Measurements from ENCODE around the gene TRIP10.
"Not testable (repeated sequence)": the region's sequence is repeated elsewhere in the genome, so short reads cannot be mapped to it uniquely, and the experiment has no call there.

Gene TRIP10, protein sequence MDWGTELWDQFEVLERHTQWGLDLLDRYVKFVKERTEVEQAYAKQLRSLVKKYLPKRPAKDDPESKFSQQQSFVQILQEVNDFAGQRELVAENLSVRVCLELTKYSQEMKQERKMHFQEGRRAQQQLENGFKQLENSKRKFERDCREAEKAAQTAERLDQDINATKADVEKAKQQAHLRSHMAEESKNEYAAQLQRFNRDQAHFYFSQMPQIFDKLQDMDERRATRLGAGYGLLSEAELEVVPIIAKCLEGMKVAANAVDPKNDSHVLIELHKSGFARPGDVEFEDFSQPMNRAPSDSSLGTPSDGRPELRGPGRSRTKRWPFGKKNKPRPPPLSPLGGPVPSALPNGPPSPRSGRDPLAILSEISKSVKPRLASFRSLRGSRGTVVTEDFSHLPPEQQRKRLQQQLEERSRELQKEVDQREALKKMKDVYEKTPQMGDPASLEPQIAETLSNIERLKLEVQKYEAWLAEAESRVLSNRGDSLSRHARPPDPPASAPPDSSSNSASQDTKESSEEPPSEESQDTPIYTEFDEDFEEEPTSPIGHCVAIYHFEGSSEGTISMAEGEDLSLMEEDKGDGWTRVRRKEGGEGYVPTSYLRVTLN

DNA sequence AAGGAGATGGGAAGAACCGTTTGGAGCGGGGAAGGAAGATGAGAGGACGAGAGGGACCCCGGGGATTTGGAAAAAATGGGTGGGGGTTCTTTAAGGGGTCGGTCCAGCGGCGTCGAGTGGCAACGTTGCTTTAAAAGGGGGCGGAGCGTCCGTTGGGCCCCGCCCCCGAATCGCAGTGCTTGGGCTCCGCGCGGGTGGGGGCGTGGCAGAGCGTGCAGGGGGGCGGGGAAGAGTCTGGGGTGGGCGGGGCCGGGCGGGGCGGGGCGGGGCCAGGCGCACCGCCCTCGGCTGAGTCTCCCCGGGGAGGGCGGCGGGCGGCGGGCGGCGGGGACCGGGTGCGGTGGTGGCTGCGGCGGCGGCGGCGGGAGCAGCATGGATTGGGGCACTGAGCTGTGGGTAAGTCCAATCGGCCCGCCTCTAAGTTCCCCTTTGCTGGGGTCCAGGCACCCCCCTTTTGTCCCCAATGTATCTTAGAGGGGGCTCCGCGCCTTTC lies at the start of gene TRIP10:
TRIP10 (plus strand) TSS at position 291 of the 493 bp plus-strand sequence; CDS start at position 373, 82 bp downstream.
- DNase-seq = peak; percentile 82

DNA sequence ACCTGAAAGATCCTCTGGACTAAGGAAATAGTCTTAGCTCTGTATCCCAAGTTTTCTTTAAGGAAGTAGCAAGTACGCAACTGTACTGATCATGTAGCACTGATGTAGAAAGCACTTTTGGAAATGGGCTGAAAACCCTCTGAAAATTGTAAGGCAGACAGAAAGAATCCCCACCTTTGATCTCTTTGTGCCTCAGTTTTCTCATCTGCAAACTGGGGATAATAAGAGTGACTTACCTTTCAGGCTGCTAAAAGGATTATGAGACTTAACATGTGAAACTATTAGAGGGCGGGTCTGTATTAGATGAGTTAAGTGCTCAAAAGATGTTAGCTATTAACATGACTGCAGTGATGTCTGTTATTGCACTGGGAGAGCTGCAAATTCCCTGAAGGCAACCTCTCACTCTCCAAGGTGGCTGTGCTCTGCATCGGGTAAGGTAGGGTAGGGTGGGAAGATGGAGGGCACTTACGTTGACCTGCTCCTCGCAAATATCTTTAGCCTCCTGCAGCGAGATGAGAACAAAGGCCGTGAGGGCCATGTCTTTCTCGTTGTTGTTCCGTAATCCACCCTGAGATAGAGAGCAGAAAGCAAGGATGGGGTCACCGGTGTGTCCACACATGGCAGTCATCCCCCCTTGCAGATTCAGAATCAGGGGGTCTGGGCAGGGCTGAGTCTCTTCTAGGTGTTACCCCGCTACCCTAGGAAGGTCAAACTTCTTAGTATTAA lies 49.2 kb upstream of the TRIP10 start:
- DNase-seq = no peak

GRCh38 chr19:6691342-6691741 lies 48.1 kb upstream of the TRIP10 start:
- DNase-seq = no peak

GRCh38 chr19:6692027-6692426 lies 47.5 kb upstream of the TRIP10 start:
- no peak for DNase-seq

- no peak for DNase-seq
Measured at GRCh38 chr19:6693056-6693471, 46.4 kb upstream of the TRIP10 start.

- DNase-seq = peak; percentile 32
Measured at GRCh38 chr19:6693681-6694080, 45.8 kb upstream of the TRIP10 start.

DNA sequence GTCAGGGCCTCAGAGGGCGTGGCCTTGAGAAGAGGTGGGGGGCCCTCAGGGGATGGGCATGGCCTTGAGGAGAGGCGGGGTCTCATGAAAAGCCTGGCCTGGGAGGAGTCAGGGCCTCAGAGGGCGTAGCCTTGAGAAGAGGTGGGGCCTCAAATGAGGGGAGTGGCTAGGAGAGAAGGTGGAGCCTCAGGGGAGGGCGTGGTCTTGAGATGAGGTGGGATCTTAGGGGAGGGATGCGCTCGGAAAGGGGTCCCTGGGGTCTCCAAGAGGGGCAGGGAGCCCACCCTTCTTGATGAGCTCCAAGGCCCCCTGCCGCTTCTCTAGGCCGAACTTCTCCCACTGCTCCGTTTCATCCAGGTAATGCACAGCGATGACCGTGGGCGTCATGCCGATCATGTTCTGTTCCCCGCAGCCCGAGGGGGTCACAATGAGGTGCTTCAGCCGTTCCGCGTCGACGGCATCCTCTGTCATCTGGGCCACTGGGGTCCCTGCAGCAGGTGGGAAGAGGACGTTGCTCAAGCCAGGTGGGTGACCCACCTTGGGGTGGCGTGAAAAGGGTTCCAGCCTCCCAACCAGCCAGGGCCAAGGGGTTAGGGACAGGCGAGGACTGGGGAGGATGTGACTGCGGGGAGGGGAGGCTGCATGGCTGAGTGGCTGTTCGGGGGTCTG lies 45.2 kb upstream of the TRIP10 start:
- DNase-seq = peak; percentile 28

- no peak for DNase-seq
Measured at GRCh38 chr19:6696239-6696820, 43.1 kb upstream of the TRIP10 start.

DNA sequence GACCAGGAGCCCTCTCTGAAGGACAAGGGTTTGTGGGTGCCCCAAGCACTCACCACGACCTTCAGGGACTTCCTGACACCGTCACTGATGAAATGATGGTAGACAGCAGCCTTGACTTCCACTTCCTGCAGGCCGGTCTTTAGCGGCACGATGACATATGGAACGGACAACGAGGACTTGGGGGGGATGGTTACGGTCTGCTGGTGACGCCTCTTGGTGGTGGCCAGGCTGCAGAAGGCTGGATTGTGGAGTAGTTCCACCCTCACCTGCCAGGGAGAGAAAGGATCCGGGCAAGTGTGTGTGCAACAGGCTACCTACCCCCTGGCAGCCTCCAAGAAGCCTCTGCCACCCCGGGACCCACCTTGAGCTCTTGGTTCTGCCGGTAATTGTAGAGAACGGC lies 42.2 kb upstream of the TRIP10 start:
- no peak for DNase-seq

DNA sequence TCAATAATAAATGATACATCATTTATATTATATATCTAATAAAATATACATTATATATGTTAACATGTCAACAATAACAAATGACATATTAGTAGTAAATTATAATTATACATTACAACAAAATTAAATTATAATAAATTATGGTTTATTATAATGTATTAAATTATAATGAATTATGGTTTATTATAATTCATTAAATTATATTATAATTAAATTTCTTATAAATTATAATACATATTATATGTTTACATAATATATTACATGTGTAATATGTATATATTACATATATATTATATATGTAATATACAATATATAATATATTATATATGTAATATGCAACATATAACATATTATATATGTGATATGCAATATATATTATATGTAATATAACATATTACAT lies 39.5 kb upstream of the TRIP10 start:
- no peak for DNase-seq

GRCh38 chr19:6700586-6701316 lies 38.7 kb upstream of the TRIP10 start:
- DNase-seq = no peak

DNA sequence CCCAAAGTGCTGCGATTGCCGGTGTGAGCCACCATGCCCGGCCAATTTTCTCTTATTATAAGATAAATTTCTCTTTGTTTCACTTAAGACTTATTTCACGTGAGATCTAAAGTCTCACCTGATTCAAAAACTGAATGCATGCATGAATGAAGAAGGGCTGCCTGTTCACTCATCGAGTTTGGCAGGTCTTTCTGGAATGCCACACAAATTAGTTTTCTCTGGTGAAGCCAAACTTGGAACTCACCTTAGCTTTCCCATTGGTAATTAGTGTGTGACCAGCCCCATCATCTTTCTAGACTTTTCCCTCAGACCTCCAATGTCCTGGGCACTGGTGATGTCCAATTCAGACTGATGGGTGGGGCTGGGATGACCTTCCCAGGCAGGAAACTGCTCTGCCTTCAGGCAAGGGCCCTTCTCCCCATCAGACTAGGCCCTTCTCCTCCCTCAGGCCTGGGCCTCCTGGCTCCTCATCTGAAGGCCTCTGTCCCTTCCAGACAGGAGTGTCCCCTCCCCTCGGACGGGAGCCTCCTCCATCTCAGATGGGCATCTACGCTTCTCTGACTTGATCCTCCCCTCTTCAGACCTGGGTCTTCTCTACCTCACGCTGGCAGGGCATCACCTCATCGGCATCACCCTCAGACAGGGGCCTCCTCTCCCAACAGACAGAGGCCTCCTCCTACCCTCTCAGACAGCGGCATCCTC lies 33.4 kb upstream of the TRIP10 start:
- no peak for DNase-seq

DNA sequence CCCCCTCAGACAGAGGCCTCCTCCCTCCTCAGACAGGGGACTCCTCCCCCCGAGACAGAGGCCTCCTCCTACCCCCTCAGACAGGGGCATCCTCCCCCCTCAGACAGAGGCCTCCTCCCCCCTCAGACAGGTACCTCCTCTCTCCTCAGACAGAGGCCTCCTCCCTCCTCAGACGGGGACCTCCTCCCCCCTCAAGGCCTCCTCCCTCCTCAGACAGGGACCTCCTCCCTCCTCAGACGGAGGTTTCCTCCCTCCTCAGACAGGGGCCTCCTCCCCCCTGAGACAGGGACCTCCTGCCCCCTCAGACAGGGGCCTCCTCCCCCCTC lies 32.9 kb upstream of the TRIP10 start:
- DNase-seq = no peak

GRCh38 chr19:6707011-6707657 lies 32.3 kb upstream of the TRIP10 start:
- no peak for DNase-seq

GRCh38 chr19:6707658-6708018 lies 31.8 kb upstream of the TRIP10 start:
- DNase-seq = no peak

DNA sequence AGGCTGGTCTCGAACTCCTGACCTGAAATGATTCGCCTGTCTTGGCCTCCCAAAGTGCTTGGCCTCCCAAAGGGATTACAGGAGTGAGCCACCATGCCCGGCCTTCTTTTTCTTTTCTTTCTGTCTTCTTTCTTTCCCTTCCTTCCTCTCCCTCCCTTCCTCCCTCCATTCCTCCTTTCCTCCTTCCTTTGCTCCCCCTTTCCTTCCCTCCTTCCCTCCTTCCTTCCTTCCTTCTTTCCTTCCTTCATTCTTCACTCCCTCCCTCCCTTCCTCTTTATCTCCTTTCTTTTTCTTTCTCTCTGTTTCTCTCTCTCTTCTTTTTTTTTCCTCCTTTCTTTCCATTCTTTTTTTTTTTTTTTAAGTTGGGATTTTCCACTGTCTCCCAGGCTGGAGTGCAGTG lies 31.1 kb upstream of the TRIP10 start:
- no peak for DNase-seq

DNA sequence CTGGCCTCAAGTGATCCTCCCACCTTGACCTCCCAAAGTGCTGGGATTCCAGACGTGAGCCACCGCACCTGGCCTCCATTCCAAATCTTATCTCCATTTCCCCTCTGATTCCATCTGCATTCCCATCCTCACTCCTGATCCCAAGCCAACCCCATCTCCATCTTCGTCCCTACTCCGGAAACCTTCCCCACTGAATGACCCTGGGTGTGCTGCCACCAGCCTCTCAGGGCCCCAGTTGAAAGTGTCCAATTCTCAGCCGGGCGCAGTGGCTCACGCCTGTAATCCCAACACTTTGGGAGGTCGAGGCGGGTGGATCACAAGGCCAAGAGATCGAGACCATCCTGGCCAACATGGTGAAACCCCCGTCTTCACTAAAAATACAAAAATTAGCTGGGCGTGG lies 30.6 kb upstream of the TRIP10 start:
- not testable (repeated sequence) for DNase-seq

- DNase-seq = no peak
Measured at GRCh38 chr19:6709549-6709948, 29.9 kb upstream of the TRIP10 start.

- peak; percentile 15 for DNase-seq
Measured at GRCh38 chr19:6710273-6711077, 29.0 kb upstream of the TRIP10 start.

GRCh38 chr19:6711078-6711361 lies 28.5 kb upstream of the TRIP10 start:
- no peak for DNase-seq
